ENCODE measurements around the gene RABEPK.

DNA sequence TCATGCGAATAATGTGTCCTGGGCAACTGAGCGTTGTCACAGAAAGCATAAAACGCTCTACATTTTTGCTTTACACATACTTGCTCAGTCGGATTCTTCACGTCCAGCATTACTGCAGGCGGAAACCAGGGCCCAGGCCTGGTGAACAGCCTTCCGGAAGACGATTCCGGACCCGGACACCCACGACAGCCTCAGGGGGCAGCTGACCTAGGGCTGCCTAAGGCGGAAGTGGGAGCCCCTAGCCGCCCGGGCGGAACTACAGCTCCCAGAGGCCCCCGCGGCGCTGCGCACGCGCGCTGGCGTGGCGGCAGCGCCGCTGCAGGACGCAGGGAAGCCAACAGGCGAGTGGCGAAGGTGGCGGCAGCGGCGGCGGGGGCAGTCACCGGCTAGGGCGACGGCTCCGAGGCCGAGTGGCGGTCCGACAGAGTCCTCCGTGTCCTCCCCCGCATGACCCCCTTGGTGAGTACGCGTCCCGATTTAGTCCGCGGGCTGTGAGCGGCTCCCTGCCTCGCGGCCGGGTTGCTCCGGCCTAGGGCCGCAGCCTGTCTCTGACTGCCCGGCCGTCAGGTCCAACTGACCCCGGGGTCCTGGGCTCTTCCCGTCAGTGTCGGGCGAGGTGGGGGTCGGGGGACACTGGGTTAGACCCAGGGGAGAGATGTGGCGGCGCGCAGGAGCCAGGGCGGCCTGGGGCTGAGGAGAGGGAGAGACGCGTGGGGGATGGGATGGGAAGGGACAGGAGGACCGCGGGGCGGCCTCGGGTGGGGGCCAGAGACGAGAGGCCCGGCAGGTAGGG lies 61.4 kb downstream of the RABEPK start, which contains the start of gene GAPVD1:
- TF ChIP-seq EZH2 (IDR thresholded peaks at IDR 0.05; ENCODE audit: insufficient read depth, poor library complexity, severe bottlenecking): no peak
- no peak for TF ChIP-seq EZH2phosphoT487 (IDR thresholded peaks at IDR 0.05; ENCODE audit: insufficient read depth, low read depth)
